ENCODE measurements around the gene SLC25A38.

GRCh38 chr3:39401983-39402382 lies 18.8 kb downstream of the SLC25A38 start:
- no peak for TF ChIP-seq CTCF (conservative IDR thresholded peaks at IDR 0.05 in 1 of 2, IDR thresholded peaks at IDR 0.05 in 1 of 2; ENCODE audit: extremely low read depth in 1 of 2, insufficient read depth in 1 of 2, low read depth in 1 of 2, low read length in 2 of 2)
- TF ChIP-seq EZH2 (IDR thresholded peaks at IDR 0.05; ENCODE audit: borderline replicate concordance, low read length) = no peak
